PC-9 (cell line): ENCODE data around the gene ZNF423. TPM values are rescaled to one million over a fixed set of nuclear protein-coding genes. Genes with fewer than 3 reads are reported as not detected.

ENCODE experiments used
- BruUV-seq: library from RNA; stranded (reverse); fragments of 400-500 nt; replicated peaks from 2 replicates; lab custom pipeline; 2021; lab: Mats Ljungman, UMichigan
- CTCF ChIA-PET: fragments of 300-600 bp; sonication (Branson Sonifier 250); formaldehyde crosslinking; loops from one replicate; lab custom pipeline; 2022; ENCODE audit warnings: antibody characterized with exemption; lab: Charles Lee
- POLR2A ChIA-PET: fragments of 300-600 bp; sonication (Branson Sonifier 250); formaldehyde crosslinking; loops from one replicate; lab custom pipeline; 2022; ENCODE audit warnings: antibody characterized with exemption; ENCODE audit not compliant: unreplicated experiment; lab: Charles Lee
- DNase-seq, 2 experiments: peaks; one replicate each; pipeline versions ENCODE4 v3.0.0 to v3.0.0-alpha.2; 2015 to 2022; ENCODE audit warnings: mixed read lengths in 1 of 2
- H2AFZ ChIP-seq: fragments of 200-600 bp; sonication (generic); 2 replicates; pipeline ENCODE4 v1.8.1; 2017; ENCODE audit warnings: antibody characterized with exemption
- H3F3A ChIP-seq: fragments of 200-600 bp; sonication (generic); 2 replicates; pipeline ENCODE4 v1.8.1; 2017; ENCODE audit warnings: antibody characterized with exemption, mild to moderate bottlenecking, low read depth; ENCODE audit not compliant: insufficient read depth
- H3K27ac ChIP-seq: fragments of 200-600 bp; sonication (generic); 2 replicates; pipeline ENCODE4 v1.6.1; 2016; ENCODE audit warnings: mixed run types
- H3K27me3 ChIP-seq: fragments of 200-600 bp; sonication (generic); 2 replicates; pipeline ENCODE4 v1.6.1; 2016; ENCODE audit warnings: low read depth, mixed run types; ENCODE audit not compliant: insufficient read depth
- H3K36me3 ChIP-seq: fragments of 200-600 bp; sonication (generic); 2 replicates; pipeline ENCODE4 v1.6.1; 2016; ENCODE audit warnings: low read depth, mixed run types
- H3K4me1 ChIP-seq: fragments of 200-600 bp; sonication (generic); replicated peaks from 2 replicates; pipeline ENCODE4 v1.6.1; 2016; ENCODE audit warnings: mixed run types; ENCODE audit not compliant: insufficient read depth
- H3K4me2 ChIP-seq: fragments of 200-600 bp; sonication (generic); 2 replicates; pipeline ENCODE4 v1.6.1; 2017; ENCODE audit warnings: mixed run types
- H3K4me3 ChIP-seq: fragments of 200-600 bp; sonication (generic); 2 replicates; pipeline ENCODE4 v1.6.1; 2016; ENCODE audit warnings: mixed run types
- H3K79me2 ChIP-seq: fragments of 200-600 bp; sonication (generic); 2 replicates; pipeline ENCODE4 v1.6.1; 2017; ENCODE audit warnings: low read depth, mixed run types
- H3K9me2 ChIP-seq: fragments of 200-600 bp; sonication (generic); 2 replicates; pipeline ENCODE4 v1.8.1; 2017; ENCODE audit warnings: mild to moderate bottlenecking; ENCODE audit not compliant: insufficient read depth
- H3K9me3 ChIP-seq: fragments of 200-600 bp; sonication (generic); 2 replicates; pipeline ENCODE4 v1.8.1; 2016; ENCODE audit warnings: low read depth; ENCODE audit not compliant: insufficient read depth
- H4K20me1 ChIP-seq: fragments of 200-600 bp; sonication (generic); 2 replicates; pipeline ENCODE4 v1.8.1; 2017; ENCODE audit not compliant: insufficient read depth
- EZH2 ChIP-seq: fragments of 200-600 bp; sonication (generic); IDR thresholded peaks from 2 replicates; pipeline ENCODE4 v1.8.0; 2017; ENCODE audit warnings: antibody characterized with exemption, low read depth
- intact Hi-C: fragments of 100-400 bp; cut with micrococcal nuclease; formaldehyde crosslinking; loops from one replicate; pipeline ENCODE4 v1.10.0; 2022; ENCODE audit not compliant: unreplicated experiment
- total RNA-seq: library from RNA; stranded (reverse); gene quantifications from 2 replicates; pipeline ENCODE4 v1.2.3, GENCODE V29; 2021
- TF ChIP-seq, protein P1 (sequence below): fragments of 200-600 bp; sonication (generic); conservative IDR thresholded peaks from 2 replicates; pipeline ENCODE4 v1.6.1; 2017; ENCODE audit warnings: mixed run types, antibody characterized with exemption, mild to moderate bottlenecking, moderate library complexity

Gene ZNF423
- total RNA-seq, 1 experiment from 2014 or later = not detected

- intact Hi-C loops = no loop called here
- no peaks in the 10 kb centered on the region for H3K36me3 ChIP-seq
- H3K4me2 ChIP-seq = no peak overlapping the region
- TF ChIP-seq, protein P1, sequence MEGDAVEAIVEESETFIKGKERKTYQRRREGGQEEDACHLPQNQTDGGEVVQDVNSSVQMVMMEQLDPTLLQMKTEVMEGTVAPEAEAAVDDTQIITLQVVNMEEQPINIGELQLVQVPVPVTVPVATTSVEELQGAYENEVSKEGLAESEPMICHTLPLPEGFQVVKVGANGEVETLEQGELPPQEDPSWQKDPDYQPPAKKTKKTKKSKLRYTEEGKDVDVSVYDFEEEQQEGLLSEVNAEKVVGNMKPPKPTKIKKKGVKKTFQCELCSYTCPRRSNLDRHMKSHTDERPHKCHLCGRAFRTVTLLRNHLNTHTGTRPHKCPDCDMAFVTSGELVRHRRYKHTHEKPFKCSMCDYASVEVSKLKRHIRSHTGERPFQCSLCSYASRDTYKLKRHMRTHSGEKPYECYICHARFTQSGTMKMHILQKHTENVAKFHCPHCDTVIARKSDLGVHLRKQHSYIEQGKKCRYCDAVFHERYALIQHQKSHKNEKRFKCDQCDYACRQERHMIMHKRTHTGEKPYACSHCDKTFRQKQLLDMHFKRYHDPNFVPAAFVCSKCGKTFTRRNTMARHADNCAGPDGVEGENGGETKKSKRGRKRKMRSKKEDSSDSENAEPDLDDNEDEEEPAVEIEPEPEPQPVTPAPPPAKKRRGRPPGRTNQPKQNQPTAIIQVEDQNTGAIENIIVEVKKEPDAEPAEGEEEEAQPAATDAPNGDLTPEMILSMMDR = no peak
- no peak for TF ChIP-seq EZH2
- no peaks in the 10 kb centered on the region for H3K4me1 ChIP-seq
- ChIA-PET CTCF (no interaction called here), POLR2A (no interaction called here)
- H3K4me3 ChIP-seq = no peak overlapping the region
- H3K27ac ChIP-seq = no peak overlapping the region
- H3F3A ChIP-seq = no peaks in the 10 kb centered on the region
- H3K27me3 ChIP-seq = peaks cover 87% of the 10 kb centered on the region
- no peaks in the 10 kb centered on the region for H4K20me1 ChIP-seq
- H3K9me2 ChIP-seq = no peaks in the 10 kb centered on the region
- DNase-seq = no peak
- no peak overlapping the region for H2AFZ ChIP-seq
- BruUV-seq = no TSS peak
- H3K9me3 ChIP-seq = no peaks in the 10 kb centered on the region
- H3K79me2 ChIP-seq = no peaks in the 10 kb centered on the region
These were observed 6.7 kb downstream of the ZNF423 start for GRCh38 chr16:49849037-49849753.

- CTCF ChIA-PET = no interaction called here
- H4K20me1 ChIP-seq = no peaks in the 10 kb centered on the region
These were observed 7.4 kb downstream of the ZNF423 start for GRCh38 chr16:49848530-49848929.

DNA sequence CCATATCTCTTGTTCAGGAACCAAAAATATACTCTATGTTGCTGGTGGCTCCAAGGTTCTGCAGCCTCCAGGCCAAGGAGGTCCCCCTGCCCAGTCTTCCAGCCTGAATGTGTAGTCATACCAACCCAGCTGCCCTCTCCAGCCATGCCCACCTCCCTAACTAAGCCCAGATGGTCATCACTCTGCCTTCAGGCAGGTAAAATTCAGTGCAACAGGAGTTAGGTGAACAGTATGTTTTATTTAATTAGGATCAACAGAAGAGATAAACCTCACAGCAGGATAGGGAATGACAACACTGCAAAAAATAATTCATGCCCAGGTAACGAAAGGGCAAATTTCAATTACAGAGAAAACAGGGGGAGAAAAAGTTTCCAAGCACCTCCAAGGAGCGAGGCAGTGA lies 9.1 kb downstream of the ZNF423 start:
- no peak overlapping the region for H3K4me2 ChIP-seq
- POLR2A ChIA-PET = no interaction called here
- H3K9me2 ChIP-seq = no peaks in the 10 kb centered on the region
- intact Hi-C loops = no loop called here
- TF ChIP-seq, protein P1 = no peak
- TF ChIP-seq EZH2 = no peak
- no peaks in the 10 kb centered on the region for H3F3A ChIP-seq
- H2AFZ ChIP-seq = no peak overlapping the region
- peaks cover 76% of the 10 kb centered on the region for H3K27me3 ChIP-seq
- CTCF ChIA-PET = no interaction called here
- no peaks in the 10 kb centered on the region for H3K79me2 ChIP-seq
- no peak for DNase-seq
- H3K9me3 ChIP-seq = no peaks in the 10 kb centered on the region
- H3K4me1 ChIP-seq = no peaks in the 10 kb centered on the region
- no peak overlapping the region for H3K27ac ChIP-seq
- H3K36me3 ChIP-seq = no peaks in the 10 kb centered on the region
- no peak overlapping the region for H3K4me3 ChIP-seq
- H4K20me1 ChIP-seq = no peaks in the 10 kb centered on the region
- no TSS peak for BruUV-seq

More at GRCh38 chr16:49848530-49848929, 7.4 kb downstream of the ZNF423 start:
- no peak for DNase-seq
- H3K9me2 ChIP-seq = no peaks in the 10 kb centered on the region
- no peaks in the 10 kb centered on the region for H3K9me3 ChIP-seq
- no peak overlapping the region for H2AFZ ChIP-seq
- no peaks in the 10 kb centered on the region for H3K79me2 ChIP-seq
- no peak overlapping the region for H3K27ac ChIP-seq
- TF ChIP-seq, protein P1 = no peak
- TF ChIP-seq EZH2 = no peak
- H3K4me1 ChIP-seq = no peaks in the 10 kb centered on the region
- H3K27me3 ChIP-seq = peaks cover 86% of the 10 kb centered on the region
- no TSS peak for BruUV-seq
- intact Hi-C loops = no loop called here
- H3K4me2 ChIP-seq = no peak overlapping the region
- H3K36me3 ChIP-seq = no peaks in the 10 kb centered on the region
- POLR2A ChIA-PET = no interaction called here
- H3F3A ChIP-seq = no peaks in the 10 kb centered on the region
- no peak overlapping the region for H3K4me3 ChIP-seq
